K562 (cell line): ENCODE results near the gene KMO. TPM values are rescaled to one million over a fixed set of nuclear protein-coding genes. Genes with fewer than 3 reads are reported as not detected.

Experiments
- ATF3 ChIP-seq, 2 experiments: fragments of 450-650 bp in 1 of 2; sonication (generic) in 1 of 2; formaldehyde crosslinking in 1 of 2; IDR thresholded peaks in 1 of 2; conservative IDR thresholded peaks in 1 of 2; 2 replicates each; pipeline versions ENCODE4 v1.6.1 to v1.8.1; 2016 to 2023; ENCODE audit warnings: mild to moderate bottlenecking in 2 of 2, moderate library complexity in 2 of 2, inconsistent platforms in 1 of 2, missing genetic modification reagents in 1 of 2
- CBFA2T2 ChIP-seq: fragments of 450-650 bp; conservative IDR thresholded peaks from 2 replicates; pipeline ENCODE4 v1.6.1; 2017; ENCODE audit warnings: mild to moderate bottlenecking
- E2F8 ChIP-seq: fragments of 450-650 bp; IDR thresholded peaks from 2 replicates; pipeline ENCODE4 v1.7.1; 2018; ENCODE audit warnings: mild to moderate bottlenecking, low read depth; ENCODE audit not compliant: partially characterized antibody
- ETV1 ChIP-seq: fragments of 450-650 bp; conservative IDR thresholded peaks from 2 replicates; pipeline ENCODE4 v1.6.1; 2016; ENCODE audit warnings: missing genetic modification characterization, control low read depth, low read depth, missing compliant biosample characterization
- HSF4 ChIP-seq: fragments of 250-450 bp; sonication (Bioruptor Pico); IDR thresholded peaks from 2 replicates; pipeline ENCODE4 v2.1.2; 2022; ENCODE audit warnings: mild to moderate bottlenecking, moderate library complexity, borderline replicate concordance
- IRF2 ChIP-seq: sonication (generic); formaldehyde crosslinking; IDR thresholded peaks from 2 replicates; pipeline ENCODE4 v1.8.1; 2022; ENCODE audit warnings: mild to moderate bottlenecking, missing genetic modification reagents
- JUND ChIP-seq, 2 experiments: IDR thresholded peaks; 2 replicates in 1 of 2; 3 replicates in 1 of 2; pipeline ENCODE4 v1.6.1; 2011; ENCODE audit warnings: borderline replicate concordance in 2 of 2, low read depth in 2 of 2, low read length in 2 of 2, improper control_type of control experiment in 1 of 2, missing biosample characterization in 1 of 2, missing genetic modification characterization in 1 of 2, missing genetic modification reagents in 1 of 2
- MECOM ChIP-seq: fragments of 250-450 bp; sonication (Bioruptor Pico); IDR thresholded peaks from 2 replicates; pipeline ENCODE4 v1.8.0; 2022; ENCODE audit warnings: inconsistent platforms
- MEIS2 ChIP-seq: fragments of 450-650 bp; IDR thresholded peaks from 2 replicates; pipeline ENCODE4 v1.6.1; 2014; ENCODE audit warnings: mild to moderate bottlenecking; ENCODE audit not compliant: partially characterized antibody
- SFPQ ChIP-seq: fragments of 200-400 bp; formaldehyde crosslinking; IDR thresholded peaks from 2 replicates; pipeline ENCODE4 v1.6.1; 2017; ENCODE audit warnings: mild to moderate bottlenecking, low read depth, low read length, moderate library complexity
- SMARCA4 ChIP-seq: fragments of 450-650 bp; IDR thresholded peaks from 2 replicates; pipeline ENCODE4 v1.6.1; 2016
- SMARCE1 ChIP-seq: fragments of 450-650 bp; IDR thresholded peaks from 2 replicates; pipeline ENCODE4 v1.7.1; 2016; ENCODE audit warnings: mild to moderate bottlenecking
- STAT5A ChIP-seq: IDR thresholded peaks from 2 replicates; pipeline ENCODE4 v1.6.1; 2012; ENCODE audit warnings: low read length, inconsistent platforms, borderline replicate concordance
- TCF3 ChIP-seq: sonication (generic); formaldehyde crosslinking; IDR thresholded peaks from 2 replicates; pipeline ENCODE4 v1.4.0; 2020; ENCODE audit warnings: mild to moderate bottlenecking, missing genetic modification reagents
- TEAD1 ChIP-seq, 2 experiments: fragments of 450-650 bp in 1 of 2; sonication (generic) in 1 of 2; formaldehyde crosslinking; IDR thresholded peaks; 2 replicates each; pipeline versions ENCODE4 v1.4.0 to v1.8.0; 2020 to 2022; ENCODE audit warnings: mild to moderate bottlenecking in 2 of 2, missing genetic modification reagents in 1 of 2
- ZBTB7A ChIP-seq: IDR thresholded peaks from 2 replicates; pipeline ENCODE4 v1.6.1; 2011; ENCODE audit warnings: low read depth, mild to moderate bottlenecking, low read length, moderate library complexity, borderline replicate concordance; ENCODE audit not compliant: control insufficient read depth
- ZEB2 ChIP-seq: fragments of 450-650 bp; IDR thresholded peaks from 2 replicates; pipeline ENCODE4 v1.6.1; 2016
- ZNF212 ChIP-seq: fragments of 450-650 bp; formaldehyde crosslinking; IDR thresholded peaks from 2 replicates; pipeline ENCODE4 v1.4.0; 2020; ENCODE audit warnings: mild to moderate bottlenecking
- polyA plus RNA-seq, 8 experiments: library from polyadenylated mRNA; depleted of rRNA in 4 of 8; stranded (reverse) in 5 of 8; unstranded in 3 of 8; fragments of >200 nt; fragmentation: Nextera tagmentation in 2 of 8; fragmentation: Illumina TruSeq in 1 of 8; extraction: Ambion mirVana in 2 of 8; extraction: Trizol in 1 of 8; gene quantifications; 2 replicates each; pipeline versions ENCODE4 v1.2.1 to v1.2.3, GENCODE V29; 2011 to 2014; ENCODE audit warnings: inconsistent platforms in 1 of 8, missing spikeins in 1 of 8
- total RNA-seq, 7 experiments: library from RNA; depleted of rRNA in 6 of 7; stranded (reverse); fragments of >200 nt in 6 of 7; fragmentation: Illumina TruSeq in 2 of 7; extraction: Trizol in 2 of 7; gene quantifications; 2 replicates each; pipeline versions ENCODE4 v1.2.1 to v1.2.3, GENCODE V29; 2011 to 2021; ENCODE audit warnings: low replicate concordance in 1 of 7

The KMO gene
- total and polyA plus RNA-seq, 9 of the 15 experiments (the other 6 are each of a cell fraction or from before 2014, with no cell fraction given) = 0.01 to 0.11 (median 0.01) TPM; not detected in 6

- no peak for TF ChIP-seq SFPQ
- TF ChIP-seq SMARCA4 = peak; percentile 51; the same call in 1 of the 2 replicates
- TF ChIP-seq MEIS2 = peak; percentile 19
- no peak for TF ChIP-seq ZEB2
- TF ChIP-seq E2F8 = no peak
- peak; percentile 60; the same call in 1 of the 2 replicates for TF ChIP-seq SMARCE1
- TF ChIP-seq ZNF212 (CRISPR knock-in tag) = no peak
- TF ChIP-seq ZBTB7A = peak; percentile 42; the same call in 1 of the 2 replicates
- TF ChIP-seq TEAD1 (CRISPR knock-in tag; IDR thresholded peaks at IDR 0.05) = 0 out of 4 replicates have a peak, but pooled peaks of 1 of the 2 experiments have one; percentile 24
- TF ChIP-seq TCF3 = peak; percentile 56
- TF ChIP-seq ETV1 (tag) = no peak
- no peak for TF ChIP-seq MECOM (CRISPR knock-in tag)
- no peak for TF ChIP-seq IRF2
- TF ChIP-seq ATF3 (IDR thresholded peaks at IDR 0.05) = peak; percentile 55; the same call in 1 of the 2 replicates
- TF ChIP-seq ATF3 (CRISPR knock-in tag; conservative IDR thresholded peaks at IDR 0.05) = no peak
- no peak for TF ChIP-seq HSF4
- peak; percentile 83 for TF ChIP-seq JUND (IDR thresholded peaks at IDR 0.05; ENCODE audit: borderline replicate concordance, low read depth, low read length)
- TF ChIP-seq JUND (tag; IDR thresholded peaks at IDR 0.05; ENCODE audit: borderline replicate concordance, low read depth, low read length) = peak; percentile 78; the same call in 2 of the 3 replicates
- peak; percentile 18; the same call in 1 of the 2 replicates for TF ChIP-seq STAT5A
- 0 out of 2 replicates have a peak, but pooled peaks have one; percentile 15 for TF ChIP-seq CBFA2T2
These were observed 64.5 kb downstream of the KMO start (continued) for GRCh38 chr1:241596633-241597032.
